Activated CD4-positive, CD25-positive, alpha-beta regulatory T cell (primary cell): Measurements from ENCODE around the gene HACD2.
A peak's percentile ranks its signal among the peaks of the same experiment; 100 is the strongest.
"Not testable (repeated sequence)": the region's sequence is repeated elsewhere in the genome, so short reads cannot be mapped to it uniquely, and the experiment has no call there.

Experiments
- DNase-seq, 4 experiments: peaks; one replicate each; lab custom pipeline; 2025; lab: John Stamatoyannopoulos, UW

HACD2 gene

GRCh38 chr3:123584988-123585937, at the start of gene HACD2:
TSS of gene HACD2 (minus strand) at chr3:123585053. CDS start at chr3:123585027, 26 bp downstream.
- DNase-seq: peak; percentile 85 to 88 (median 86)

GRCh38 chr3:123634149-123635051, 49.5 kb upstream of the HACD2 start:
- no peak for DNase-seq

- no peak for DNase-seq
These were observed 48.7 kb upstream of the HACD2 start for GRCh38 chr3:123633530-123633929.

- DNase-seq: no peak
These were observed 47.4 kb upstream of the HACD2 start for GRCh38 chr3:123632161-123632655.

- DNase-seq: no peak
These were observed 44.8 kb upstream of the HACD2 start for GRCh38 chr3:123629747-123630047.

- no peak for DNase-seq
These were observed 44.3 kb upstream of the HACD2 start for GRCh38 chr3:123628996-123629746.

GRCh38 chr3:123627673-123628670, 43.1 kb upstream of the HACD2 start:
- DNase-seq: no peak

- DNase-seq: no peak
These were observed 42.0 kb upstream of the HACD2 start for GRCh38 chr3:123626881-123627280.

- no peak for DNase-seq
These were observed 39.4 kb upstream of the HACD2 start for GRCh38 chr3:123624302-123624701.

GRCh38 chr3:123623346-123623880, 38.6 kb upstream of the HACD2 start:
- no peak for DNase-seq

- no peak for DNase-seq
These were observed 37.9 kb upstream of the HACD2 start for GRCh38 chr3:123622766-123623165.

GRCh38 chr3:123621850-123622189, 37.0 kb upstream of the HACD2 start:
- no peak for DNase-seq

- no peak for DNase-seq
These were observed 36.5 kb upstream of the HACD2 start for GRCh38 chr3:123621186-123621849.

GRCh38 chr3:123620343-123620742, 35.5 kb upstream of the HACD2 start:
- no peak for DNase-seq

- DNase-seq: no peak
These were observed 34.1 kb upstream of the HACD2 start for GRCh38 chr3:123618768-123619484.

GRCh38 chr3:123618076-123618708, 33.3 kb upstream of the HACD2 start:
- DNase-seq: no peak

GRCh38 chr3:123616593-123616992, 31.7 kb upstream of the HACD2 start:
- DNase-seq: no peak

- DNase-seq: no peak
These were observed 28.7 kb upstream of the HACD2 start for GRCh38 chr3:123613543-123613942.

- not testable (repeated sequence) for DNase-seq
These were observed 26.8 kb upstream of the HACD2 start for GRCh38 chr3:123611674-123612073.
